8988T (cell line): ENCODE results near the gene TIMELESS.
"Not testable (repeated sequence)": the region's sequence is repeated elsewhere in the genome, so short reads cannot be mapped to it uniquely, and the experiment has no call there.

ENCODE experiments used
- DNase-seq: peaks from one replicate; pipeline ENCODE4 v3.0.0; 2011

The TIMELESS gene

DNA sequence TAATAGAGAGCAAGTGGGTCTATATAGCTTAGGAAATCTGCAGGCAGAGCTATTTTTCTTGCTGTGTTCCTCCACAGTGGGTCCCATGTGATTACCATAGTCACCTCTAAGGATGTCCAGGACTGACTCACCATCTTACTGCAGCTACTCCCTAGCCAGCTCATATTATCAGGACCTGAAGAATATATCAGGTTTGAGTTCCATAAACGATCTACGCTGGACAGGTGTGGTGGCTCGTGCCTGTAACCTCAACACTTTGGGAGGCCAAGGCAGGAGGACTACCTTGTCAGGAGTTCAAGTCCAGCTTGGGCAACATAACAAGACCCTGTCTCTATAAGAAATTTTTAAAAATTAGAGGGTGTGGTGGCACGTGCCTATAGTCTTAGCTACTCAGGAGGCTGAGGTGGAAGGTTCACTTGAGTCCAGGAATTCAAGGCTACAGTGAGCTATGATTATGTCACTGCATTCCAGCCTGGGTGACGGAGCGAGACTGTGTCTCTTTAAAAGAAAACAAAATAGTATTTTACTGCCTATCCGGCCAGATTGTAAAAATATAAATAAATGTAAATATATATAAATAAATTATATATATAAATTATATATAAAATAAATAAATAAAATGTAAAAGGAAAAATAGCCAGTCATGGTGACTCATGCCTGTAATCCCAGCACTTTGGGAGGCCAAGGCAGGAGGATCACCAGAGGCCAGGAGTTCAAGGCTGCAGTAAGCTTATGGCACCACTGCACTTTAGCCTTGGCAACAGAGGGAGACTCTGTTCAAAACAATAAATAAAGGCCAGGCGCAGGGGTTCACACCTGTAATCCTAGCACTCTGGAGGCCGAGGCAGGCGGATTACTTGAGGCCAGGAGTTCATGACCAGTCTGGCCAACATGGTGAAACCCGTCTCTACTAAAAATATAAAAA lies 12.3 kb upstream of the TIMELESS start:
- DNase-seq: no peak

DNA sequence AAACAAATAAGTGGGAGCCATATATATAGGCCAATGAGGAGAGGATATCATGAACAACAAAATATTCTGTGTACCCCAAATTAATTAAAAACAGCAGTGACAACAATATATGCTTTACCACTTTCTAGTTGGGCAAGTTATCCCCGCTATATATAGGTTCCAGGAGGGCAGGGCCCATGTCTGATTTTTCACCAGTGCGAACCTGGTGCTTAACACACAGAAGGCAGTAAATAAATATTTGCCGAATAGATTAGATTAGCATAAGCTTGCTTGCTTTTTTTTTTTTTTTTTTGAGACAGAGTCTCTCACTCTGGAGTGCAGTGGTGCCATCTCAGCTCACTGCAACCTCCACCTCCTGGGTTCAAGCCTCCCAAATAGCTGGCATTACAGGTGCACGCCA lies 8.6 kb upstream of the TIMELESS start:
- no peak for DNase-seq

DNA sequence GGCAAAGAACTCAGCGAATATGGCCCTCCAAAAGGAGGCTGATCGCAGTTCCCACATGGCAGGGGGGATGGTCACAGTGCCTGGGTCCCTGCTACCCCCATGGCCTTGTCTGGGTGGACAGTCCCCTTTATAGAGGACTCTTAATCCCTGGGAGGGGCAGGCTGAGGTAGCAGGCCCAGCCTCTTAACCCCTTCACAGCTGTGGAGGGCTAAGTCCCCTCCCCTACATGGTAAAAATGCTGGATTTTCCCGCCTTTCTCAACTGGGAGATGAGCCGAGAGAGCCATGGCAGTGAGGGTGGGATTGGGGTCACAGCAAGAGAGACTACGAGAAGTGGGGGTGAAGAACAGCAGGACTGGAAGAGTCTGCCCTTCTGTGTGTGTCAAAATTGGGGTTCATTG lies 5.3 kb upstream of the TIMELESS start, which contains the start of gene MIP:
Gene MIP (minus strand): TSS at position 101 of the 400 bp plus-strand sequence. CDS start 44 bp downstream, at position 57.
- DNase-seq: no peak

DNA sequence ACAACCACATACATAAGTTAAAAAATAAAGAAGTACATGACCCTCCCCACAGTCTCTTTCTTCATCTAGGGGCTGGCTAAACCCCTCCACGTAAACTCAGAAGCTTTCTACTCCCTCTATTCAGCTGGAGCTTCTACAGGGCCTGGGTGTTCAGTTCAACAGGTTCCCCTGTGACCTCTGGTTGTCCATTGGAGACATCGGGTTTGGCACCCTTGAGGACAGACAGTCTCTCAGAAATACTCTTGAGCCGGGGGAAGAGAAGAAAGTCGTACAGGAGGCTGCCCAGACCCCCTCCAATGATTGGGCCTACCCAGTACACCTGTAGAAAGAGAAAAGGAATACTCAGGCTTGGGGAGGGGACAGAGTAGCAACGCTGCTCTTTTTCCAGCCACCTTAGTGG lies 1.9 kb upstream of the TIMELESS start:
- DNase-seq: no peak

DNA sequence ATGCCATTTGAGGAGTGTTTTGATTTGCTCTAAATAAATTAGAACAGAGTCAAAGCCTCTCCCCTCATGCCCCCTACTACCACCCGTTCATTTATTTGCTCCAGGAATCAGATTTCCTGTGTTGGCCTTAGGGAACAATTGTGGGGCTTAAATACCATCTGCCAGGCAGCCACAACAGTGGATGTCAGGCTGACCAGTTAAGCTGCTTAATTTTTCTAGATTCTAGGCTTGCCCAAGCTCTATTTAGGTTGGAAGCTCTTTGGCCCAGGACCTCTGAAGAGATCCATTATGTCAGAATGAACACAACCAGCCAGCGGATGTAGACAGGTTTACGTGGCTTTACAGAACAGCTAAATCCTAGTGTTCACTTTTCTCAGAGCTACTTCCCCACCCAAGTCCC lies 1.0 kb upstream of the TIMELESS start:
- no peak for DNase-seq

DNA sequence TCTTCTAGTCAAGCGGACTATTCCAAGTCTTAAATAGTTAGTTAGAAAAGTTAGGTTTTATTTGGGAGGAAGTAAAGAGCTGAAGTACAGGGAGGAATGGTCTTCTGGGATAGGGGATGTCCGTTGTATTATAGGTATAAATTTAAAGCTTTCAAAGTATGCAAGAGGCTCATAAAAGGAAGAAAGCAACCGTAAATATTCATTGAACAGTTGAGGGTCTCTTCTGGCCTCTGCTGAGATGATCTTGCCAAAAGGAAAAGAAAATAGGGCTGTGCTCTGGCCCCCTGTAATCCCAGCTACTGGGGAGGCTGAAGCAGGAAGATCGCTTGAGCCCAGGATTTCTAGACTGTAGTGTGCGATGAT lies 377 bp upstream of the TIMELESS start:
- no peak for DNase-seq

DNA sequence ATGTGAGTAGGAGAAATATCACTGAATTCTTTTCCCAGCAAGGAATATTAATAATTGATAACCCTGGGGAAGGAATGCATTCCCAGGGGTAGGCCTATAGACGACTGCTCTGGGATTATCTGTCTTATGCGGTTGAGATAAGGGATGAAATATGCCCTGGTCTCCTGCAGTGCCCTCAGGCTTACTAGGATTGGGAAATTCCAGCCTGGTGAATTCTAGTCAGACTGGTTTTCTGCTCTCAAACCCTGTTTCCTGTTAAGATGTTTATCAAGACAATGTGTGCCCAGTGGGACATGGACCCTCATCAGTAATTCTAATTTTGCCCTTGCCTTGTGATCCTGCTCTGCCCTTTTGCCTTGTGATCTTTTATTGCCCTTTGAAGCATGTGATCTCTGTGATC lies 6.0 kb downstream of the TIMELESS start:
- not testable (repeated sequence) for DNase-seq

DNA sequence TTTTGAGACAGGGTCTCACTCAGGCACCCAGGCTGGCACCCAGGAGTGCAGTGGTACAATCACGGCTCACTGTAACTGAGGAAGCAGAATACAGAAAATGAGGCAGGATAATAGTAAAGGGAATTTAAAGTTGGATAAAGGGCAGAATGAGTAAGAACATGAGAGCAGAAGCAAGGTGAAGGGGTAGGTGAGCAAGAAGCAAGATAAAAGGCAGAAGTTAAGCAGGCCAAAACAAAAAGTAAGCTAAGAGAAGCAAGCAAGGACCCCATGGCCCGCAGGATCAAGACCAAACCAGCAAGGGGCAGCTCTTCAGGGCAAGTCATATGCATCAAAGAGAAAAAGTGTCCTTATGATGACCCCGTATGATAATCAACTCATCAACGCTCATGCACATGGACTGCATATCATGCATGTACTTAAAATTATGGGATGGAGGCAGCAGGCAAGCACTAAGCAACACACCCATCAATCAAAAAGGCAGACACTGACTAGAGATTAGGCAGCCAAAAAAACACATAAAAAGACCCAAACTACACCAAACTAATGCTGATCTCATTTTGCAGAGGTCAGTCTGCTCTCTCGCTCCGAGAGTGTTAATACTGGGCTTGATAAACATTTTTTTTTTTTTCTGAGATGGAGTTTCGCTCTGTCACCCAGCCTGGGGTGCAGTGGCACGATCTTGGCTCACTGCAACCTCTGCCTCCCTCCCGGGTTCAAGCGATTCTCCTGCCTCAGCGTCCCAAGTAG lies 11.6 kb downstream of the TIMELESS start:
- DNase-seq: no peak

DNA sequence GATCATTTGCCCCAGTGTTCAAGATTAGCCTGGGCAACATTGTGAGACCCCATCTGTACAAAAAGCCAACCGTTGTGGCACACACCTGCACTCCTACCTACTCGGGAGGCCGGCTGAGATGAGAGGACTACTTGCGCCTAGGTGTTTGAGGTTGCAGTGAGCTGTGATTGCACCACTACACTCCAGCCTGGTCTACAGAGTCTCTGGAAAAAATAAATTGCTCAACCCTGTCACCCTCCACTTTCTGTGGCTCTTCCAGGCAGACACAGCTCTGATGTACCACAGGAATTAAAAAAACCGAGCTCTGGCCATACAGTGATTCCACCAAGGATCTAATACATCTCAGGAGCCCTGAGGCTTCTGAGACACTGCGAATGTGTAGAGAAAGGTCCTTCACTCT lies 14.4 kb downstream of the TIMELESS start:
- no peak for DNase-seq

DNA sequence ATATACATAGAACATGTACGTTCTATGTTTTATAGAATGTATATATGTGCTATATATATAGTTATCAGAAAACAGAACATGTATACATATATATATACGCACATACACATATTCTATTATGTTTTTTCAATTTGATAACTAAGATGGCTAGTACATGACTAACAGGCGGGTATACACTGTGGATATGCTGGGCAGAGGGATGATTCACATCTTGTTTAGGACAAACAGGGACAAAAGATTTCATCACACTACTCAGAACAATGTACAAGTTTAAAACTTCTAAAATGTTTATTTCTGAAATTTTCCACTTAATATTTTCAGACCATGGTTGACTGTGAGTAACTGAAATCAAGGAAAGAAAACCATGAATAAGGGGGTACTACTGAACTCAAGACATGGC lies 17.4 kb downstream of the TIMELESS start:
- no peak for DNase-seq

DNA sequence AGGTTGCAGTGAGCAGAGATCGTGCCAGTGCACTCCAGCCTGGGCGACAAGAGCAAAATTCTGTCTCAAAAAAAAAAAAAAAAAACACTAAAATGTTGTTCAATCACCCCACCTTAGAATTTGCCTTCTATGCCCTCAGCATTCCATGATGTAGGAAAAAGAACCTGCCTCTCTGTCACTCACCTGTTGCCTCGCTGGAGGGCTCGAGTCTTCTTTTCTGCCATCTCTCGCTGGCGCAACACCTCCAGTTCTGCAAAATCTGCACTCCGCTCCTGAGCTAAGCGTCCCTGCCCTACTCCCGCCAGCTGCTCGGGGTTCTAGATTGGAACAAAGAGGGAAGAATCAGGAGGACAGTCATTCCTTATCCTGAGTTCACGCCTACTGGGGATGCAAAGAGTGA lies 17.9 kb downstream of the TIMELESS start:
- no peak for DNase-seq

DNA sequence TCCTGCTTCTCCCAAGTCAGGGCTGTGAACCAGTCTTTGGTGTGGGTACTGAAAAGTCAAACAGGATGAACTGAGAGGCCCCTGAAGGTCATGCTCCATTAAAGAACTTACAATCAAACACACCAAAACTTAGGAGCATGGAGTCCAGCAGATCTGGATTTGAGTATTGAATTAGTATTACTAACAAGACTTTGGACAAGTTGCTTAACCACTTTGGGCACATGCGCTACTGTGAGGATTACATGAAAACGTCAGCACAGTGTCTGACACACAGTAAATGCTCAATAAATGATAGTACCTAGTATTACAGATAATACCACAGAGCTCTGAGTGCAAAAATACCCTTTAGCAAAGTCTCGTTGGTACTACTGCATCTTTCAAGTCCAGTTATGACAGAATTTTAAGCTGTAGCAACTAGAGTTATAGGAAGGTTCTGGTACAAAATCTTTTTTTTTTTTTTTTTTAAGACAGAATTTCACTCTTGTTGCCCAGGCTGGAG lies 23.2 kb downstream of the TIMELESS start:
- no peak for DNase-seq

DNA sequence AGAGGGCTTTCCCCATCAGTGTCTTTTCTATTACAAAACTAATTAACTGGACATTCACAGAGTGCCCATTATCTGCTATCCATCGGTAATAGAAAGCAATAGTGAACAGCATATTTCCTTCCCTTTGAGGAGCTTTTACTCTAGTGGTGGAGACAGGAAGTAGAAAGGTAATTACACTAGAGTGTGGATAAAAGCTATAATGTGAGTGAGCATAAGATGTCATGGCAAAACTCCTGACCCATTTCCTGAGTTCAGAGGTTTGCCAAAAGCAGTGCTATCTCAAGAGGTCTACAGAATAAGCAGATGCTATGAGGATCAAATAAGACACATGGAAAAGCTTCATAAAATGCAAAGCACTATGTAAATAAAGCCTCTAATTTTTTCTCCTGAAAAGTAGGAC lies 24.0 kb downstream of the TIMELESS start:
- no peak for DNase-seq

DNA sequence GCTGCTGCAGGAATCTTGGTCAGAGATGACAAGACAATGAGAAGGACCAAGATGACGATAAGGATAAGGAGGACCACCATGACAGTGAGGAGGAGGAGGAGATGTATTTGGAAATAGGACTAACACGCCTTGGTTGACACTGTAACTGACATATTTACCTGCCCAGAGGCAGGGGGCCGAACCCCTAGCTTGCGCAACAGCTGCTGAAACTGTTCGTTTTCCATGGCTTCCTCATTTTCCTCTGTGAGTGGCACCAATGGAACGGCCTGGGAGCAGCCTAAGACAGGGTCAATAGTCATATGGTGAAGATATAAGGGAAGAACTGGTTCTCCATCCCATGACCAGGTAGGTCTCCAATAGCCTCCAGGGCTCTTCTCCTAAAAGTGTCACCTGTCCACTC lies 28.8 kb downstream of the TIMELESS start:
- no peak for DNase-seq

DNA sequence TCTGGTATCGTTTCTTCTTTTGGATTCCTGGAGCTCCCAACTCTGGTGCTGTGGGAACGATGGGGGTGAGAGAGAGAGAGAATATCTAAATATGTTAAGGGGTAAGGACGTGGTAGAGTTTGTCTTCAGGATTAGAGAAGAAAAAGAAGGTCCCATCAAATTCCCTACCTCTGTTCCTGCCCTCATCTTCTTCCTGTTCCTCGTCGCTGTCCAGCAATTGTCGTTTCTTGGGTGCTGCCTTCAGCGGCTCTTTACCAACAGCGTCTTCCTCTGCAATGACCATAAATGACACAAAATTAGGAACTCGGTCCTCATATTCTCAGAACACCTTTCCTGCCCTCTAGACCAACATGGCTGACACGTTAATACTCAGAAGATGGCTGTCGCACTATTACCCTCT lies 31.5 kb downstream of the TIMELESS start:
- no peak for DNase-seq

DNA sequence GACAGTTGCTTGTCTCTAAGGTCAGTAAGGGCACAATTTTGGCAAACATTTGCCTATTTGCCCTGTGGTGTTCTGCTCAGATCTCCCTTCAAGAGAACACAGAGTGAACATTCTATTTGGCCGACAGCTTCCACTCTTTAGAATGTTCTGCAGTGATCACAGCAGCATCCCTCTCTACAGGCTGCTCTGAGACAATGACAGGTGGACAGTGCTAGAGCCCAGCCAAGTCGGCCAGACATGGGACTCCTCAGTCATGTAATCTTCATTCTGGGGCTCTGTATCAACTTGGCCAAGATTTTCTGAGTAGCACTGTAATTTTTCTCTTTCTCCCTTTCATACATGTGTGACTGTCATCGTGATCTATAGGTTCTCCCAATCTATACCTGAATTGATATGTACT lies 34.8 kb downstream of the TIMELESS start:
- DNase-seq: no peak

DNA sequence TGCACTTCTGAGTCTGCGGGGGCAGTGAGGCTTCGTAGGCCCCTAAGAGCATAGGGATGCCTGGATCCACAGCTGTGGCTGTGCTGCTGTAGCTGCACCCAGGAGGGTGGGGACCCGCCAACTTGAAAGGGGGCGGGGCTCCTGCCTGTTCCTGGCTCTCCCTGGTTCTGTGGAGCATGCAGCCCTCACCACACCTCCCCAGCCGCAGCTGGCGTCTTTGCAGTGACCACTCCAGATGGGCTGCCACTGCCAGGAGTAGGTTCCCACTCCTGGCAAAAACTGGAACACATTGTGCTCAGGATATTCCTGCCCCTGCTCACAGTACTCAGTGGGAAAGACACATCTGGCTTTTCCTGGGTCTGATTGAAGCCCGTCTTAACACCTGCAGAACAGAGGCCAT lies 35.8 kb downstream of the TIMELESS start:
- DNase-seq: no peak

DNA sequence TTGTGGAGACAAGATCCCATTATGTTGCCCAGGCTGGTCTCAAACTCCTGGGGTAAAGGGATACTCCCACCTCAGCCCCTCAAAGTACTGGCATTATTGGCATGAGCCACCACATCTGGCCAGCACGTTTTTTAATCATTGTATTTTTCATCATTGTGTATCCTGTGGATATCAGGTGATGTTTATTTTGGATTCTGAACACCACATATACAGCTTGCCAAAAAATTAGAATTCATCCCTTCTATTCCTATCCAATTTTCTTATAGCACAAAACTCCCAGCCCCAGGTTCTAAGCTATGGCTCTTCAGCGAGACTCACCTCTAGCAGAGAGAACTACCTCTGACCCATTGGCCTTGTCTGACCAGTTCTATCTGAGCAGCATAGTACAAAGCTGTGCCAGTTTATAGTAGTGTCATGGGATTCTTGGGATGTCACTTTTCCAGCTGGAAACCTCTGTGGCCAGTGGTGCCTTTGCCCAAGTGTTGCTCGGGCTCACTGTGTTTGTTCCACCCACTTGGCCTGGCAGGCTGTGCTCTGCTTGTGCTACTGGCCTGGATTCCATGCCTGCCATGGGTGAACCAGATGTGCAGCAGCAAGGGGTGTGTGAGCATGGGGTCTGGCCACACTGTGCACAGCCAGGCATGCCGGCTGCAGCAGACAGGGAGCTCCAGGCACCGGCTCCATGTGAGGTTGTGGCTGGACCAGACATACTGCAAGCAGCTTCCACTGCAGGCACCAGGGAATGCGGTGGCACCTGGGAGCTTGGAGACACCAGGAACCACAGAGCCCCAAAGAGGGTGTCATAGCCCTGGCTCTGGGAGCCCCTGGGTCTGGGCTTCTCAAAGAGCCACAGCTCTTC lies 37.2 kb downstream of the TIMELESS start:
- no peak for DNase-seq

DNA sequence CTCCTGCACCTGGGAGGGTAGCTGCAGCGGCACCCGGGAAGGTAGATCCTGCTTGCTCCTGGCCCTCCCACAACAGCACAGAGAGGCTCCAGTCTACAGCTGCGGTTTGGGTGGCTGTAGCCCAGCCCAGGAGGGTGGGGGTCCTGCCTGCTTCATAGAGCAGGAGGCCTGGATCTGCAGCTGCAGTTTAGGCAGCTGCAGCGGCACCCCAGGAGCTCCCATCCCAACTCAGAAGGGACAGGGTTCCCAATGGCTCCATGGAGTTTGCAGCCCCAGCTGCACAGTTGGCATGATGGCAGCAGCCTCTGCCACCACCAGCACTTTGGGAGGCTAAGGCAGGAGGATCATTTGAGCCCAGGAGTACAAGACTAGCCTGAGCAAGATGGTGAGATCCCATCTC lies 38.5 kb downstream of the TIMELESS start:
- no peak for DNase-seq

DNA sequence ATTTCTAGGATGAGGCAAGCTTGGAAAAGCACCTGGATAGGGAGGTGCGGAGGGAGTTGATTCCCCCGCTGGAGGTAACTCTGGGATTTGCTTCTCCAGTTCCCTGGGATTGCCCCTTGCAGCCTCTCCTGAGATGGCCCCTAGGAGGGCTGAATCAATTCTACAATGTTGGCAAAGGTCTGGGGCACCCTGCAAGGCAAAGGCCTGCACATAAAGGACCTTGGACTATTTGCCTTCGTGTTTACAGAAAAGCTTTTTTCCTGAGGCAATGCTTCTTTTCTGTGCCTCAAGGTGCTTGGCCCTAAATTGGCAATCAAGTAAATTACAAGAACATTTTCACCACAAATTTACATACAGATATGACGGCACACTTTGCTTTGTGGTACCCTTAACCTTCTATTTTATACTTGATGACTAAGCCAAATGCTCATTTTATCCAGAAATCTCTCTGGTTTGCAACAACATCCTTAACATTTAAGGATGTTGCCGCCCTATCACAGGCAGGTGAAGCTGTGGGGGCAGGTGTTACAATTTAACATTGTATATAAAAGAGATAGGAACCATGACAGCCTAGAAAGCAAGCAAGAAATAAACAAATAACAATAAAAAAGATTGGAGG lies 40.3 kb downstream of the TIMELESS start:
- DNase-seq: no peak

DNA sequence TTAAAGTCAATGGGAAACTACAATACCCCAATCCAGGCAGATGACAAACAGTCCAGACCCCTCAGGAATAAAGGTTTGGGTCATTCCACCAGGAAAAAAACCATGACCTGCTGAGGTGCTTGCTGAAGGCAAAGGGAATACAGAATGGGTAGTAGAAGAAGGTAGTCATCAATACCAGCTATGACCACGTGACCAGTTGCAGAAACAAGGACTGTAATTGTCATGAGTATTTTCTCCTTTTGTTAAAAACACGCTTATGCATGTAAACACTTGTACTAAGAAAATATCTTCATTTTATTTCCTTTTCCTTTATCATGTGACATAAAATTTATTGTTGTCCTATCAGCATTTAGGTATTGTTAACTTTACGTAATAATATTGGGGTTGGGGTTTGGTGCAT lies 45.0 kb downstream of the TIMELESS start:
- not testable (repeated sequence) for DNase-seq

DNA sequence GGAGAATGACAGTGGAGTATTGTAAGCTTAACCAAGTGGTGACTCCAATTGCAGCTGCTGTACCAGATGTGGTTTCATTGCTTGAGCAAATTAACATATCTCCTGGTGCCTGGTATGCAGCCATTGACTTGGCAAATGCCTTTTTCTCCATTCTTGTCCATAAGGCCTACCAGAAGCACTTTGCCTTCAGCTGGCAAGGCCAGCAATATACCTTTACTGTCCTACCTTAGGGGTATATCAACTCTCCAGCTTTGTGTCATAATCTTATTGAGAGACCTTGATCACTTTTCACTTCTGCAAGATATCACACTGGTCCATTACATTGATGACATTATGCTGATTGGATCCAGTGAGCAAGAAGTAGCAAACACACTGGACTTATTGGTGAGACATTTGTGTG lies 47.6 kb downstream of the TIMELESS start:
- DNase-seq: not testable (repeated sequence)

DNA sequence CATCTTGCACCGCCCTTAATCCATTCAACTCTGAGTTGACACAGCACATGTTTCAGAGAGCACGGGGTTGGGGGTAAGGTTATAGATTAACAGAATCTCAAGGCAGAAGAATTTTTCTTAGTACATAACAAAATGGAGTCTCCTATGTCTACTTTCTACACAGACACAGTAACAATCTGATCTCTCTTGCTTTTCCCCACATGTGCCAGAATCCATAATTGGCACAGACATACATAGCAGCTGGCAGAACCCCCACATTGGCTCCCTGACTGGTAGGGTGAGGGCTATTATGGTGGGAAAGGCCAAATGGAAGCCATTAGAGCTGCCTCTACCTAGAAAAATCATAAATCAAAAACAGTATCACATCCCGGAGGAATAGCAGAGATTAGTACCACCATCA lies 48.1 kb downstream of the TIMELESS start:
- not testable (repeated sequence) for DNase-seq
